Measurements from ENCODE around the gene ZNF524.

The ZNF524 gene

DNA sequence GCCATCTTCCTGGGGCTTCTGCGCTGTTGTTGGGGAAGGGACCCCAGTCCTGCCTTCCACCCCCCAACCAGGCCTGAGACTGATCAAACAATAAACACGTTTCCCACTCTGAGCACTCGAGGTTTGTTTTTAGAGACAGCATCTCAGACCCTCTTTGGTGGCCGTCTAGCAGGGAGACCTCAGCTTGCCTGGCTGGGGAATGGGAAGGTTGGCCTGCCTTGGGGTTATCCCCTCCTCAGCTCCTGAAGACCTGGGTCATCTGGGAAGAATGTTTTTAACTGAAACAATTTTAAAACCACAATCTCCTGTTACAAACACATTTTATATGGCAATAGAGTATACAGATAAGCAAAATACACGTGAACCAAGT, 45.4 kb downstream of the ZNF524 start:
- Histone ChIP-seq H3K27me3 (replicated peaks; ENCODE audit: insufficient read depth, low read length) (no peaks in the 10 kb centered on the region), H3K79me2 (ENCODE audit: low read length) (peaks cover 25% of the 10 kb centered on the region), H3K4me1 (ENCODE audit: low read length) (peaks cover 23% of the 10 kb centered on the region; the same call in 1 of the 2 replicates), H3K9me3 (replicated peaks; ENCODE audit: insufficient read depth, low read length) (no peaks in the 10 kb centered on the region), H3F3A (ENCODE audit: insufficient read depth, low read length) (peaks cover 20% of the 10 kb centered on the region), H2AFZ (ENCODE audit: low read length) (no peak overlapping the region), H3K9ac (ENCODE audit: low read length) (no peak overlapping the region), H4K20me1 (ENCODE audit: insufficient read depth, low read length) (no peaks in the 10 kb centered on the region), H3K4me2 (ENCODE audit: low read depth, low read length) (no peak overlapping the region), H3K36me3 (replicated peaks; ENCODE audit: insufficient read depth, low read length) (no peaks in the 10 kb centered on the region), H3K4me3 (ENCODE audit: low read length) (no peak overlapping the region), H3K9me2 (replicated peaks; ENCODE audit: insufficient read depth, low read length) (no peaks in the 10 kb centered on the region), H3K27ac (ENCODE audit: low read length) (no peak overlapping the region)
- TF ChIP-seq EZH2phosphoT487 (IDR thresholded peaks at IDR 0.05; ENCODE audit: low read length) (no peak), CTCF (IDR thresholded peaks at IDR 0.05; ENCODE audit: low read length) (no peak), EZH2 (optimal IDR thresholded peaks at IDR 0.05; ENCODE audit: low read depth, low read length) (no peak)
- no peak for DNase-seq

DNA sequence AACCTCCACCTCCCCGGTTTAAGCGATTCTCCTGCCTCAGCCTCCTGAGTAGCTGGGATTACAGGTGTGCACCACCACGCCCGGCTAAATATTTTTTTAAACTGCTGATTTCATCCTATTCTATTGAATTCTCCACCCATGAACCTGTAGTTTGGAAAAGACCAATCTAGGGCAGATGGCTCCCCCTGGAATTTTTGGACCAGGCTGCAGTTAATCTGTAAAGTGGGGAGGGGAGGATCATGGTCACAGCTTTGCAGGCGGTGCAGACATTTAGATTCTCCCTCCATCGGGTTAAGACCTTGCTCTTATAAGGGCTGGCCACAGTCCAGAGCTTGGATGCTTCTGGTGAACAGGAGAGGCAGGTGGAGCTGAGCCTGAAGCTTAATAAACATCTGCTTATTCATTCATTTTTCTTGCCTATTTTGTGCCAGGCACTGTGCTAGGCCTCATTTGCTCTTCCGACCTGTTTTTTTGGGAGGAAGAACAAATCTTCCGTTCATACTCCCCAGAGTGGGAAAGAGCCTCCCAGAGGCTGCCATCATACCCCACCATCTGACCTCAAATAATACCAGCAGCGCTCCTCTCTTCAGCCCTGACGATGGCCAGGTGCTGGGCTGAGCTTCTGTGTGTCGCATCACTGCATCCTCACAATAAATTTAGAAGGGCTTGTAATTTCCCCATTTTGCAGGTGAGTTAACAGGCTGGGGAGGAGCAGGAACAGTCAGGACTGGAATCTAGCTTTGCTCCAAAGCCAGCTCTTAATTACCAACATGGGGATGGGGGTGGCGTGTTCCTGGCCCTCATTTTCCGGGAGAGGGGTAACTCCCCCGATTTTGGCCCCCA, 47.0 kb downstream of the ZNF524 start:
- Histone ChIP-seq H3K9me2 (replicated peaks; ENCODE audit: insufficient read depth, low read length) (no peaks in the 10 kb centered on the region), H3K36me3 (replicated peaks; ENCODE audit: insufficient read depth, low read length) (no peaks in the 10 kb centered on the region), H3K9me3 (replicated peaks; ENCODE audit: insufficient read depth, low read length) (no peaks in the 10 kb centered on the region), H3K9ac (ENCODE audit: low read length) (peak overlapping the region; percentile 64; the same call in 1 of the 2 replicates), H3K27ac (ENCODE audit: low read length) (no peak overlapping the region), H3K4me2 (ENCODE audit: low read depth, low read length) (peak overlapping the region; percentile 49), H3F3A (ENCODE audit: insufficient read depth, low read length) (peaks cover 13% of the 10 kb centered on the region), H3K79me2 (ENCODE audit: low read length) (peaks cover 21% of the 10 kb centered on the region), H3K4me1 (ENCODE audit: low read length) (peaks cover 21% of the 10 kb centered on the region; the same call in 1 of the 2 replicates), H3K27me3 (replicated peaks; ENCODE audit: insufficient read depth, low read length) (no peaks in the 10 kb centered on the region), H2AFZ (ENCODE audit: low read length) (peak overlapping the region; percentile 38; the same call in 1 of the 2 replicates), H4K20me1 (ENCODE audit: insufficient read depth, low read length) (no peaks in the 10 kb centered on the region), H3K4me3 (ENCODE audit: low read length) (peak overlapping the region; percentile 61)
- no peak for DNase-seq
- no peak for TF ChIP-seq EZH2 (optimal IDR thresholded peaks at IDR 0.05; ENCODE audit: low read depth, low read length)
- no peak for TF ChIP-seq CTCF (IDR thresholded peaks at IDR 0.05; ENCODE audit: low read length)
- no peak for TF ChIP-seq EZH2phosphoT487 (IDR thresholded peaks at IDR 0.05; ENCODE audit: low read length)

GRCh38 chr19:55647732-55648584, 47.9 kb downstream of the ZNF524 start, which contains the start of gene CCDC106:
CCDC106 (plus strand) TSS chr19:55648212; CDS start chr19:55649047, 835 bp downstream.
- peak within 1 kb of the TSS; percentile 61 for H3K4me3 ChIP-seq (ENCODE audit: low read length)
- H3K9me3 ChIP-seq (replicated peaks; ENCODE audit: insufficient read depth, low read length) = no peaks in the 10 kb centered on the region
- no peak for TF ChIP-seq CTCF (IDR thresholded peaks at IDR 0.05; ENCODE audit: low read length)
- TF ChIP-seq EZH2 (optimal IDR thresholded peaks at IDR 0.05; ENCODE audit: low read depth, low read length) = no peak
- TF ChIP-seq EZH2phosphoT487 (IDR thresholded peaks at IDR 0.05; ENCODE audit: low read length) = no peak
- no peaks in the 10 kb centered on the region for H4K20me1 ChIP-seq (ENCODE audit: insufficient read depth, low read length)
- H3K27me3 ChIP-seq (replicated peaks; ENCODE audit: insufficient read depth, low read length) = no peaks in the 10 kb centered on the region
- peak within 1 kb of the TSS; percentile 49 for H3K4me2 ChIP-seq (ENCODE audit: low read depth, low read length)
- no peaks in the 10 kb centered on the region for H3K36me3 ChIP-seq (replicated peaks; ENCODE audit: insufficient read depth, low read length)
- no peaks in the 10 kb centered on the region for H3K9me2 ChIP-seq (replicated peaks; ENCODE audit: insufficient read depth, low read length)
- DNase-seq = peak; percentile 30
- H3K4me1 ChIP-seq (ENCODE audit: low read length) = peaks cover 13% of the 10 kb centered on the region; the same call in 1 of the 2 replicates
- H3K27ac ChIP-seq (ENCODE audit: low read length) = no peak within 1 kb of the TSS
- peaks cover 10% of the 10 kb centered on the region for H3F3A ChIP-seq (ENCODE audit: insufficient read depth, low read length)
- peaks cover 21% of the 10 kb centered on the region for H3K79me2 ChIP-seq (ENCODE audit: low read length)
- H2AFZ ChIP-seq (ENCODE audit: low read length) = peak within 1 kb of the TSS; percentile 38
- H3K9ac ChIP-seq (ENCODE audit: low read length) = peak within 1 kb of the TSS; percentile 64; the same call in 1 of the 2 replicates
